H1 (cell line): ENCODE data around the gene UNC13C. TPM values are rescaled to one million over a fixed set of nuclear protein-coding genes. Genes with fewer than 3 reads are reported as not detected.

Experiments
- ATF3 ChIP-seq: IDR thresholded peaks from 2 replicates; pipeline ENCODE4 v1.6.1; 2011; ENCODE audit warnings: low read depth, mild to moderate bottlenecking, low read length; ENCODE audit not compliant: insufficient read depth
- ZNF274 ChIP-seq: IDR thresholded peaks from 2 replicates; pipeline ENCODE4 v1.7.0; 2012; ENCODE audit warnings: low read length, borderline replicate concordance; ENCODE audit errors: extremely low read depth
- polyA plus RNA-seq, 7 experiments: library from polyadenylated mRNA; depleted of rRNA in 3 of 7; stranded (reverse) in 5 of 7; unstranded in 2 of 7; fragments of >200 nt in 5 of 7; fragments of 200-250 nt in 2 of 7; gene quantifications; 1 replicate in 5 of 7; 2 replicates in 1 of 7; 4 replicates in 1 of 7; pipeline versions ENCODE4 v1.2.1 to v1.2.3, GENCODE V29; 2011 to 2013; ENCODE audit warnings: missing spikeins in 2 of 7, mixed read lengths in 2 of 7
- total RNA-seq: library from RNA; stranded (reverse); fragmentation: NEBNext Ultra II Directional; extraction: Animal tissue kit (Norgen Biotek cat#: 25700); gene quantifications from 2 replicates; pipeline ENCODE4 v1.2.1, GENCODE V29; 2021

UNC13C gene
- total and polyA plus RNA-seq, 2 of the 8 experiments (the other 6 are each of a cell fraction or from before 2014, with no cell fraction given) = 0.02 to 0.13 TPM

- no peak for TF ChIP-seq ATF3
- no peak for TF ChIP-seq ZNF274
Measured at GRCh38 chr15:54608876-54609835, 630.9 kb downstream of the UNC13C start (continued).
